Esophagus muscularis mucosa (tissue), 3 donors: ENCODE results near the gene IL11RA.

Source experiments
- CTCF ChIP-seq, 3 experiments: fragments of 200-600 bp in 2 of 3; fragments of 450-650 bp in 1 of 3; sonication (generic) in 2 of 3; IDR thresholded peaks; one replicate each; pipeline ENCODE4 v1.5.1; 2017 to 2019; ENCODE audit warnings: antibody characterized with exemption in 3 of 3, mild to moderate bottlenecking in 2 of 3, moderate library complexity in 1 of 3
- POLR2AphosphoS5 ChIP-seq, 2 donors: sonication (generic); formaldehyde crosslinking; IDR thresholded peaks; one replicate each; pipeline ENCODE4 v1.6.1; 2017; ENCODE audit warnings: antibody characterized with exemption in 2 of 2

DNA sequence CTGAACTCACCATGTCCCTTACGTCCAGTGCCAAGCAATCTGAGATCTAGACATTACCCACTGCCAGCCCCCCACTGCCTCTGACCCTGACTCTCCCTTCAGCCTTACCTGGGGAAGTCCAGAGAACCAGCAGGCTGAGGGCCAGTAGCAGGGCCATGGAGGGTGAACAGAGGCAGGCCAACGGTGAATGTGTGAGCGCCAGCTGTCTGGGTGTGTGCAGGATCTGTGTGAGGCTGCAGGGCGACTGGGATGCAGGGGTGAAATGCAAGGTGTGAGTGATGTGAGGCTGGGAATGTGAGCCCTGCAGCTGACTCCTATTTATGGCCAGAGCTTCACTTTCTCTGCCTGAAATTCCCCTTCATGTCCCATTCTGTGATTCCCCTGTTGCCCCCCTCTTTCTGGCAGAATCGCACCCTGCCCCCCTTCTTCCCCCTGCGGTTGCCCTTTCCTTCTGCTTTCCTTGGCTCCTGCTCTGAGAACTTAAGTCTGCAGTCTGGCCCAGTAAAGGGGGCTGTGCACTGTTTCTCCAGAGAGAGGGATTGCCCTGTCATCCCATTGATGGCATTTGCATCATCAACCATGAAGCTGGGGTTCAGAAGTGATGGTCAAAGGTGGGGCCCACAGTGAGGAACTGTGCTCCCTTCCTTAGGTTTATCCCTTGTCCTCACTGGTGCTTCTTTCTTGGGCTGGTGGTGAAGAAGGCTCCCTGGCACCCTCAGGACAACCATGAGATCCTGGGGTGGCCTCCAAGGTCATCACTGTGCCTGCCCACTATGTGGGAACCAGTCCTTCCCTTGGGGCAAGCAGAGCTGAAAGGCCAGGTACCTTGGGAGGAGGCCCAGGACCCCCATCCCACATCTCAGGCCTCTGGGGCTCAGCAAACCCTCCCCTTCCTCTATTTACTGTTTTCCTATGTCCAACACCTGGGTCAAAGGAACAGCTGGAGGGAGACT is 39.3 kb downstream of the IL11RA start, which contains the start of gene CCL19:
- TF ChIP-seq CTCF (IDR thresholded peaks at IDR 0.05) (no peak), POLR2AphosphoS5 (IDR thresholded peaks at IDR 0.05) (no peak)
